Activated T-helper 1 cell treated with anti-CD3 and anti-CD28 coated beads, Interleukin-12 subunit alpha, Interleukin-12 subunit beta, Interleukin-2, Interleukin-4 antibody, amounts not matched to agents 30 ng/mL and 10 ng/mL and 1 ng/mL, durations not matched to agents 14 hours and 24 hours and 36 hours (primary cell): ENCODE measurements around the gene CHRDL1. TPM values are rescaled to one million over a fixed set of nuclear protein-coding genes. Genes with fewer than 3 reads are reported as not detected.
"Not testable (repeated sequence)": the region's sequence is repeated elsewhere in the genome, so short reads cannot be mapped to it uniquely, and the experiment has no call there.

Experiments
- DNase-seq: peaks from one replicate; pipeline ENCODE4 v3.0.0; 2021; ENCODE audit warnings: low spot score
- H3K27ac Mint-ChIP-seq: one replicate; pipeline ENCODE4 v1.8.0; 2021; ENCODE audit warnings: mild to moderate bottlenecking, mixed read lengths
- H3K27me3 Mint-ChIP-seq: one replicate; pipeline ENCODE4 v1.8.0; 2022; ENCODE audit warnings: mild to moderate bottlenecking, moderate library complexity, mixed read lengths; ENCODE audit not compliant: insufficient read depth
- H3K36me3 Mint-ChIP-seq: one replicate; pipeline ENCODE4 v1.8.0; 2021; ENCODE audit warnings: low read depth, mixed read lengths
- H3K4me1 Mint-ChIP-seq: one replicate; pipeline ENCODE4 v1.8.0; 2021; ENCODE audit warnings: low read depth, mixed read lengths
- H3K4me3 Mint-ChIP-seq: one replicate; pipeline ENCODE4 v1.8.0; 2021; ENCODE audit warnings: mild to moderate bottlenecking, moderate library complexity, mixed read lengths
- H3K9me3 Mint-ChIP-seq: one replicate; pipeline ENCODE4 v1.8.0; 2021; ENCODE audit warnings: mixed read lengths
- intact Hi-C: fragments of 100-400 bp; cut with micrococcal nuclease; formaldehyde crosslinking; loops from one replicate; pipeline ENCODE4 v1.15.1; 2024
- total RNA-seq: library from RNA; stranded (reverse); gene quantifications from 2 replicates; pipeline ENCODE4 v1.2.3, GENCODE V29; 2022

Gene CHRDL1
- total RNA-seq, result not detected in 2 replicates

GRCh38 chrX:110795645-110796406, at the start of gene CHRDL1:
Gene CHRDL1, minus strand, starts transcription at chrX:110795817. Its CDS starts 3,636 bp downstream, at chrX:110792181.
- intact Hi-C loops, result no loop called here
- no peaks in the 10 kb centered on the region for H3K4me1 Mint-ChIP-seq
- H3K36me3 Mint-ChIP-seq, result no peaks in the 10 kb centered on the region
- H3K4me3 Mint-ChIP-seq, result no peak within 1 kb of the TSS
- H3K27ac Mint-ChIP-seq, result no peak within 1 kb of the TSS
- H3K27me3 Mint-ChIP-seq, result peaks cover 7% of the 10 kb centered on the region
- H3K9me3 Mint-ChIP-seq, result no peaks in the 10 kb centered on the region
- no peak for DNase-seq

- no peak overlapping the region for H3K4me3 Mint-ChIP-seq
- no peaks in the 10 kb centered on the region for H3K36me3 Mint-ChIP-seq
- intact Hi-C loops, result no loop called here
- H3K4me1 Mint-ChIP-seq, result no peaks in the 10 kb centered on the region
- H3K9me3 Mint-ChIP-seq, result no peaks in the 10 kb centered on the region
- no peak overlapping the region for H3K27ac Mint-ChIP-seq
- H3K27me3 Mint-ChIP-seq, result peaks cover 2% of the 10 kb centered on the region
- DNase-seq, result no peak
These were observed 41.4 kb upstream of the CHRDL1 start for GRCh38 chrX:110836982-110837381.

GRCh38 chrX:110836451-110836850, 40.8 kb upstream of the CHRDL1 start:
- peaks cover 2% of the 10 kb centered on the region for H3K27me3 Mint-ChIP-seq

DNA sequence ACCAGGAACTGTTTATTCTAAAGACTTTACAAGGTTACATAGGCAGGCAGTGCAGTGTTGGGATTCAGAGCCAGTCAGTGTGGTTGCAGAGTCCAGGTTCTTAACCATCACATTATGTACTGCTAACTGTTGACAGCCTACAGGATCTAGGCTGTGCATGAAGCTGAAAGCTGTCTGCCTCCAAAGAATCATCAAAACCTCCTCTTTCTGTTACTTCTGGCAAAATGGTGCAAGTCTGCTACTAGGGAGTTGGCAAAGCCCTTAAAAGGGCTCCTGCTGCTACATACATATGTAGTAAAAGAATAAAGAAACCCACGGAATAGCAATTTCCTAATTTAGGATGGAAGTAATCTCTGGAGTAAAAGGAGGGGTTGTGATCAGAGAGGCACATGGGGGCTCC, 40.4 kb upstream of the CHRDL1 start:
- H3K4me3 Mint-ChIP-seq, result no peak overlapping the region
- intact Hi-C loops, result no loop called here
- no peak overlapping the region for H3K27ac Mint-ChIP-seq
- H3K4me1 Mint-ChIP-seq, result no peaks in the 10 kb centered on the region
- H3K9me3 Mint-ChIP-seq, result no peaks in the 10 kb centered on the region
- no peaks in the 10 kb centered on the region for H3K36me3 Mint-ChIP-seq
- no peak for DNase-seq
- H3K27me3 Mint-ChIP-seq, result peaks cover 2% of the 10 kb centered on the region

More at GRCh38 chrX:110836451-110836850, 40.8 kb upstream of the CHRDL1 start:
- DNase-seq, result no peak
- intact Hi-C loops, result no loop called here
- Mint-ChIP-seq H3K4me3 (no peak overlapping the region), H3K36me3 (no peaks in the 10 kb centered on the region), H3K27ac (no peak overlapping the region), H3K9me3 (no peaks in the 10 kb centered on the region), H3K4me1 (no peaks in the 10 kb centered on the region)

- Mint-ChIP-seq H3K4me3 (no peak overlapping the region), H3K9me3 (no peaks in the 10 kb centered on the region), H3K36me3 (no peaks in the 10 kb centered on the region), H3K27me3 (no peaks in the 10 kb centered on the region), H3K4me1 (no peaks in the 10 kb centered on the region), H3K27ac (no peak overlapping the region)
- no peak for DNase-seq
- intact Hi-C loops, result no loop called here
These were observed 30.4 kb upstream of the CHRDL1 start for GRCh38 chrX:110825972-110826371.

DNA sequence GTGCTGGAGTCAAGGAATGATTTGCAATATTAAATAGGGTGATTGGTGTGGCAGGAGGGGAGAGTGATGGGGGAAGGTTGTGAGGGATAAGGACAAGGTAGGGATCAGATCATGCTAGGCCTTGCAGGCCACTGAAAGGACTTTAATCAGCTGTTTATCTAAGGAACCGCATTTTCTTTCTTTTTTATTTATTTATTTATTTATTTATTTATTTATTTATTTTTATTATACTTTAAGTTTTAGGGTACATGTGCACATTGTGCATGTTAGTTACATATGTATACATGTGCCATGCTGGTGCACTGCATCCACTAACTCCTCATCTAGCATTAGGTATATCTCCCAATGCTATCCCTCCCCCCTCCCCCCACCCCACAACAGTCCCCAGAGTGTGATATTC, 20.9 kb upstream of the CHRDL1 start:
- H3K4me1 Mint-ChIP-seq, H3K9me3 Mint-ChIP-seq, intact Hi-C loops, H3K36me3 Mint-ChIP-seq, DNase-seq, H3K27me3 Mint-ChIP-seq, H3K4me3 Mint-ChIP-seq, H3K27ac Mint-ChIP-seq: not testable (repeated sequence)

DNA sequence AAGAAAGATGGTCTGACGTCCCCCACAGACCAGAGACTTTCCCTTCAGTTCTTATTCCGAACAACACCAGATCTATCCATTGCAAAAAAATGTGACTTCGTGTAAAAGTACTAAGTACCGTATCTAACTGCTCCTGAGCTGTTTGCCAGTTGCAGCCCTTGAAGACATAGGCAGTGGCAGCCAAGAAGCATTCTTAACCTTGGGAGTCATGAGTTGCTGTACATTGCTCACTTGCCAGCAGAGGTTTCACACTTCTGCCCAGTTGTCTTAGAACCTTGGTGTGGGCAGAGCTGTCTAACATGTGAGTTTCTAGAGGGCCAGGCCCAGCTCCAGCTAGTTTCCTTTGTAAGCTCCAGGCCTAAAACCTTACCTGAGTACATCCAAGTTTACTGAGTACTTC, 10.5 kb upstream of the CHRDL1 start:
- H3K27ac Mint-ChIP-seq, result no peak overlapping the region

GRCh38 chrX:110805303-110805702, 9.7 kb upstream of the CHRDL1 start:
- no peaks in the 10 kb centered on the region for H3K9me3 Mint-ChIP-seq
- no peaks in the 10 kb centered on the region for H3K4me1 Mint-ChIP-seq
- intact Hi-C loops, result no loop called here
- no peak overlapping the region for H3K27ac Mint-ChIP-seq
- H3K27me3 Mint-ChIP-seq, result no peaks in the 10 kb centered on the region
- DNase-seq, result no peak
- H3K4me3 Mint-ChIP-seq, result no peak overlapping the region
- H3K36me3 Mint-ChIP-seq, result no peaks in the 10 kb centered on the region

More for the DNA sequence above, 10.5 kb upstream of the CHRDL1 start:
- no peaks in the 10 kb centered on the region for H3K4me1 Mint-ChIP-seq
- no peaks in the 10 kb centered on the region for H3K27me3 Mint-ChIP-seq
- H3K9me3 Mint-ChIP-seq, result no peaks in the 10 kb centered on the region
- H3K4me3 Mint-ChIP-seq, result no peak overlapping the region
- no peaks in the 10 kb centered on the region for H3K36me3 Mint-ChIP-seq
- intact Hi-C loops, result no loop called here
- no peak for DNase-seq

DNA sequence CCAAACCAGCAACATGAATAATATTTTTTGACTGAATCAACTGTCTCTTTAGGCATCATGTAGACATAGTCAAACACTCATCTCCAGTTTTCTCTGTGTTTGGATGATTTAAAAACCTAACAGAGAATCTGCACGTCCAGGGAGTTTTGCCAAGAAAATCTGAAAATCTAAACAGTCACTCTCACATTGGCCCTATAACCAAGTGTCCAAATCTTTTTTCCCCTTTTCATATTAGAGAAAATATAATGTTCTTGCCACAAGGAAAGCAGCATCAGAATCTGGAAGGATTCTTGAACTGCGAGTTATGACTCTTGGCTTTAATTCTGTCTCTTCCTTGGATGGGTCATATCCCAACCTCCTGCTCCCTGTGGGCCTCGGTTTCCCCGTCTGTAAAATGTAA, 8.8 kb upstream of the CHRDL1 start:
- Mint-ChIP-seq H3K36me3 (no peaks in the 10 kb centered on the region), H3K4me1 (no peaks in the 10 kb centered on the region)

GRCh38 chrX:110803506-110803905, 7.9 kb upstream of the CHRDL1 start:
- DNase-seq, result no peak
- H3K36me3 Mint-ChIP-seq, result no peaks in the 10 kb centered on the region
- no peak overlapping the region for H3K4me3 Mint-ChIP-seq
- H3K4me1 Mint-ChIP-seq, result no peaks in the 10 kb centered on the region
- intact Hi-C loops, result no loop called here
- H3K27me3 Mint-ChIP-seq, result no peaks in the 10 kb centered on the region
- H3K27ac Mint-ChIP-seq, result no peak overlapping the region
- no peaks in the 10 kb centered on the region for H3K9me3 Mint-ChIP-seq

More for the DNA sequence above, 8.8 kb upstream of the CHRDL1 start:
- no peak for DNase-seq
- Mint-ChIP-seq H3K27me3 (no peaks in the 10 kb centered on the region), H3K9me3 (no peaks in the 10 kb centered on the region), H3K4me3 (no peak overlapping the region), H3K27ac (no peak overlapping the region)
- intact Hi-C loops, result no loop called here

DNA sequence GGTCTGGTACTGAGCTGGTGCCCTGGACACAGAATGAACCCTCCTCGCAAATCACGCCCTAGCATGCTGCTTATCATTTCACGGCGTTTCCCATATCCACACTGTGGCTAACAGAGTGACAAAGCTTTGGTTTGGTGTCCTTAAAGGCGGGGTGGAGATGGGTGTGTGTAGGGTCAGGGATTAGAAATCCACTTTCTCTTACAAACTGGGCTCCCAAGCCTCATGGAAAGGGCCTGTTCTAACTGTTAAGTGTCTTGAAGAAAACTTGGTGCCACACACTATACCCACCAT, 735 bp upstream of the CHRDL1 start:
- H3K4me1 Mint-ChIP-seq, result no peaks in the 10 kb centered on the region

DNA sequence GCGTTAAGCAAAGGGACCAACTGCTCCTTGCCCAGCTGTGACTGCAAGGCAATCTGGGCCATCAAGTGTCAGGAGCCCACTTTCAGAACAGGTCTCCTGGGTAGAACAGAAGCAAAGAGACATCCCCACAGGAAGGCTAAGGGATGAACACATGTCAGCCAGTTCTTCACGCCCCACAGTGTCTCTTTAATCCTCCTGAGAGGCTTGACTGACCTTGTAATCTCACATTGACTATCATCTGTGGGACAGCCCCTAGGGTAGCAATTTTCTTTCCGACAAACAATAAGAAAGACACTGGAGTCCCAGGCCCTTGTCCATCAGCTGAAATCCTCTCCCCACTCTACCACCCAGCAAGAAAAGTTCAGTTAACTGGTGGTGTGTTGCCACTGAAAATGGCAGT, 1.0 kb downstream of the CHRDL1 start:
- Mint-ChIP-seq H3K27ac (no peak overlapping the region), H3K4me3 (no peak overlapping the region), H3K27me3 (peaks cover 7% of the 10 kb centered on the region), H3K4me1 (no peaks in the 10 kb centered on the region), H3K36me3 (no peaks in the 10 kb centered on the region), H3K9me3 (no peaks in the 10 kb centered on the region)
- intact Hi-C loops, result no loop called here
- DNase-seq, result no peak

More for the DNA sequence above, 735 bp upstream of the CHRDL1 start:
- no peak for DNase-seq
- no peak overlapping the region for H3K27ac Mint-ChIP-seq
- intact Hi-C loops, result no loop called here
- no peaks in the 10 kb centered on the region for H3K36me3 Mint-ChIP-seq
- H3K9me3 Mint-ChIP-seq, result no peaks in the 10 kb centered on the region
- H3K27me3 Mint-ChIP-seq, result peaks cover 7% of the 10 kb centered on the region
- no peak overlapping the region for H3K4me3 Mint-ChIP-seq

DNA sequence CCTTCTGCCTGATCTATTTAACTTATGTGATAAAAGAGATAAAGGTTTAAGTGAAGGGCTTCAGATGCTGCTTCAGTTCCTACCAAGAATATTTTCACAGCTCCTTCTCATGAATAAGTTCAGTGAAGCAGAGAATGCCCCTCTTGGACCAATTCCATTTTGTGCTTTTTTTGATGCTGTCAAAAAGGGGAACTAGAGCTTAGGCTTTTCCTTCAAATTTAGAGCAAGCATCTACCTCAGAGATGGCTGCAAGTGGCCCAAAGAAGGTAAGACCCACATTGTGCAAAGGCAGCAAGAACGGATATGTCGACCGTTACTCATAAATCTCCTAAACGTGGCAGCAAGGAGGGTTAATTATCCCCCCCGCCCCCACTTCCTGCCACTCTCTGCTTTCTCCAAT, 4.5 kb downstream of the CHRDL1 start:
- H3K36me3 Mint-ChIP-seq, result no peaks in the 10 kb centered on the region
- peaks cover 4% of the 10 kb centered on the region for H3K27me3 Mint-ChIP-seq
- intact Hi-C loops, result no loop called here

GRCh38 chrX:110786486-110786885, 9.1 kb downstream of the CHRDL1 start:
- Mint-ChIP-seq H3K36me3 (no peaks in the 10 kb centered on the region), H3K4me3 (no peak overlapping the region), H3K27me3 (no peaks in the 10 kb centered on the region), H3K4me1 (no peaks in the 10 kb centered on the region), H3K9me3 (no peaks in the 10 kb centered on the region), H3K27ac (no peak overlapping the region)
- intact Hi-C loops, result no loop called here
- DNase-seq, result no peak

More for the DNA sequence above, 4.5 kb downstream of the CHRDL1 start:
- Mint-ChIP-seq H3K4me1 (no peaks in the 10 kb centered on the region), H3K27ac (no peak overlapping the region), H3K4me3 (no peak overlapping the region), H3K9me3 (no peaks in the 10 kb centered on the region)
- no peak for DNase-seq
